TTC549 (cell line): ENCODE data around the gene STARD10.

Source experiments
- FAIRE-seq: peaks from 2 replicates; lab custom pipeline; 2012; peaks lifted over from hg19 to GRCh38; lab: Jason Lieb, UNC

STARD10 gene

GRCh38 chr11:72724851-72725723, 68.8 kb downstream of the STARD10 start:
- no peak for FAIRE-seq

DNA sequence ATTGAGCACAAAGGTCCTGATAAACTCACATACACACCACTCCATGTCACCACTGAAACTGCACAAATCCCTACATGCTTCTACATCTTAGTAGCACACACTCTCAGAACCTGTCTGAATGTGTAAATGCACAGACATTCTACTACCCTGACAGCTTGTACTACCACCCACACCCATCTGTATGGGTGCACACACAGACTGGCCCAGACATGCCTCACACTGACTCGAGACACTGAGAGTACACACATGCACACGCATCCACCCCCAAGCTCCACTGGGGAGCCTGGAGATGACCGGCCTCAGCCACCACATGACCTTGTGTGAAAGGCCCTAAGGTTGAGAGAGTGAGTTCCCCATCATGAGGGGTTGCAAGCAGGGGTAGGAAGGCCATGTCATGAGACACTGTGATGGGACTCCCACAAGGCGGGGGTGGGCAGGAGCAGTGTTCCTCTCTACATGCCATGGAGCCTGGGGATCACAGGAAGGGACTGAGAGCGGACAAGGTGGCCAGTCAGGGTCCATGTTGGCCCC, 69.8 kb downstream of the STARD10 start:
- FAIRE-seq: no peak

- FAIRE-seq: no peak
These were observed 70.3 kb downstream of the STARD10 start for GRCh38 chr11:72723508-72723907.

DNA sequence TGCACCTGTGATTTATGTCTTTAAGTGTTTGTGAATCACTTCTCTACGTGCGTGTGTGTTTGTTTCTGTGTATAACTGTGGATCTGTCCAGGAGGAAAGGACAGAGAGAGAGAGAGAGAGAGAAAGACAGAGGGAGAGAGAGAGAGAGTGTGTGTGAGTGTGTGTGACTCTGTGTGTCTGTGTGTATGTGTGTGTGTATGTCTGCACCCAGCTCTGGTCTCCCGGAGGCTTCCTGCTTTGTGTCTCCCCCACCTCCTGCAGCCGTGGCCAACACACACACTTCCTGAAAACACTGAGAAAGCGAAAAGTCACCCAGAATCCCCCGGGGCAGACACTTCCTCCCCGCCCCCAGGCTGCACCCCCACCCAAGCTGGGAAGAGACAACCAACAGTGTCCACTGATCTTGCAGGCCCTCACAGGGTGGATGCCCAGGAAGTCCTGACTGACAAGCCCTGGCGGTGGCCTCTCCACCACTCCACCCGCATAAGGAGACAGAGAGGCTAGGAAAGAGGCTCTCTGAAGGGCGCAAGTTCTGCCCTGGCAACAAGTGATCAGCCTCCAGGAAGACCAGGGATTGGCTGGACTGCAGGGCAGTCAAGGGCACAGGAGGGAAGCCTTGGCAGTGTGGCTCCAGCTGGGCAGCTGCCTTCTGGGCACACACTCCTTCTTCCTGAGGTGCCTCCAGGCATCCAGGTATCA, 71.6 kb downstream of the STARD10 start:
- no peak for FAIRE-seq

GRCh38 chr11:72721689-72722049, 72.2 kb downstream of the STARD10 start:
- no peak for FAIRE-seq

- no peak for FAIRE-seq
These were observed 72.6 kb downstream of the STARD10 start for GRCh38 chr11:72721276-72721675.

DNA sequence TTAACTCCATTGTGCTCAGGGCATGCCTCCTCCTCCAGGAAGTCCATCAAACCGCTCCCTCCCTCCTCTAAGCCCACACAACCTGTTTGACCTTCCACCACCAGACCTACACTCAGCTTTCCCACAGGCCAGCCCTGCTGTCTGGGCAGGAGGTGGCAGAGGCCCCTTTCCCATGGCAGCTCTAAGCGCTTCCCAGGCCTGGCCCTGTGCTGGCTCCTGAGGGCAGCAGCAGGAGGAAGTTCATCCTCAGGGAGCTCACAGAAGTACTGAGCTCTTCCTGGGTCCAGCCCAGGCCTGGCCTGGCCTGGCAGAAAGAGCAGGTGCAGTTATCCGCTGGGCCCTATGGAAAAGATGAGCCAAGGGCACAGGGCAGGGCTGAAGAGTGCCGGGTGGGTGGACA, 73.1 kb downstream of the STARD10 start:
- no peak for FAIRE-seq

DNA sequence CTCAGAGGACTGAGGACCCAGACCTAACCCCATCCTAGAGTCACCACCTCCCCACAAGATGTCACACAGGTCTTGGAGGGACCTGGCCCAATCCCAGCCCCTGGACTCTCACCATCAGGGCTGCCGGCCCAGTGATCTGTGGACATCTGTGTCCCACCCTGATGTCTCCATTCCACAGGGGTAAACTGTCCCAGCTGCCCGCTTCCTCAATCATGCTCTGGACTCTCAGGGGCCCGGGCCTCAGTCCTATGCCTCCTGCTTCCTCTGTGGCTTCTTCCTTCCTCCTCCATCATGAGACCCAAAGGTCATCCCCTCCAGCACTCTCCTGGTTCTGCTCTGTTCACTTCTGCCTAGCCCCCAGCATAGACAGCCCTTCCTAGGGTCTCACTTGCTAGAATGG, 73.8 kb downstream of the STARD10 start:
- FAIRE-seq: no peak

DNA sequence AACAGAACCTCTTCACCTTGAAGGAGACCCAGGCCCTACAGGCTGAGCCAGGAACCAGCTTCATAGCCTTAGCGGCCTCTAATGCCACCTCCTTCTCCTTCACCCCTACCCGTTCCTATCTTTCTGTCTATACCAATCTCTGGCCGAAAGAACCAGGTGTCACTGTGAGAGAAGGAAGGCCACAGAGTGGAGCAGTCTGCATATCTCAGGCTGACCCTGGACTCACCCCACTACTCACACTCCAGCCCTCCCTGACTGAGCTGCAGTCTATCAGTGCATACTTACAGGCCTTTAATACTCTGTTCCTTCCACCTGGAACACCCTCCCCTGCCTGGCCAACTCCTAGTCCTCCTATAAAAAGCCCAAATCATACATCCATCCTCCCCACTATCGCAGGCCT, 74.3 kb downstream of the STARD10 start:
- no peak for FAIRE-seq

DNA sequence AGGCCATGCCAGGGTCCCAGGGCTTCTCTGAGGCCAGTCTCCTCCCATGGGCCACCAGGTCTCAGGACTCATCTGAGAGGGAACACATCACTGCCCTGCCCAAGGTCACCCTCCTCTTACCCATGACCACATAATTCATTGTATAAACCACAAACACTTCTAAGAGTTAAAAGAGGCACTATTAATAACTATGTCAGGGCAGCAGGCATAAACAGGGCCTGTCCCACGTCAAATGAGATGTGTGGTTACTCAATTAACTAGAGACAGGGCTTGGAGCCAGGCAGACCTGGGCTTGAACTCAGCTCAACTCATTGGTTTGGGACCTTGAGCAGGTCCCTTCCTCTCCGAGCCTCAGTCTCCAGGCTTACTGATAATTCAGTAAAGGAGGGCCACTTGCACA, 74.7 kb downstream of the STARD10 start:
- no peak for FAIRE-seq

GRCh38 chr11:72718101-72718501, 75.7 kb downstream of the STARD10 start:
- FAIRE-seq: no peak

DNA sequence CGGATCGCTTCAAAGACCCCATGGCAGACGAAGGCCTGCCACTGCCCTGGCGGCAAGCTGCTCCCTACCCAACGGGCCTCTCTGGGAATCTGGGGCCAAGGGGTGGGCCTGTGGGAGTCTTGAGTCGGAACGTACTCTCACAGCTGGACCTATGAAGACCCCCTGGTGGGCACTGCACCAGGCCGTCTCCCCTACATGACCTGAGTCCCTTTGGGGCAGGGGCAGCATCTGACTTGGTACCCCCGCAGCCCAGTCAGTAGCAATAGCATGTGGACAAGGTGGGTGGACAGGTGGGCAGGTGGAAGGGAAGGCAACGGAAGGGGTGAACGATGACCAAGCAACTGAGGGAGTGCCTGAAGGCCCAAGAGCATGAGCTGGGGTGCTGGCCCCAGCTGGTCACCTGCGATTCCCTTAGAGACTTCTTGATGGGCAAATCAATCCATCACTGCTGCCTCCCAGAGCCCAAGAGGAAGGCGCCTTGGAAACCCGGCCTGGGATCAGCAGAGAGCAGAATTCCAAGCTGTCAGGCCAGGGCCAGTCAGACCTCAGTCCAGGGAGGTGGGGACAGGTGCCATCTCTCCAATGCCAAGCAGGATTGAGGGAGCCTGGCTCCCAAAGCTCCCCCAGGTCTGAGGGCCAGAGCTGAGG, 76.9 kb downstream of the STARD10 start:
- no peak for FAIRE-seq

DNA sequence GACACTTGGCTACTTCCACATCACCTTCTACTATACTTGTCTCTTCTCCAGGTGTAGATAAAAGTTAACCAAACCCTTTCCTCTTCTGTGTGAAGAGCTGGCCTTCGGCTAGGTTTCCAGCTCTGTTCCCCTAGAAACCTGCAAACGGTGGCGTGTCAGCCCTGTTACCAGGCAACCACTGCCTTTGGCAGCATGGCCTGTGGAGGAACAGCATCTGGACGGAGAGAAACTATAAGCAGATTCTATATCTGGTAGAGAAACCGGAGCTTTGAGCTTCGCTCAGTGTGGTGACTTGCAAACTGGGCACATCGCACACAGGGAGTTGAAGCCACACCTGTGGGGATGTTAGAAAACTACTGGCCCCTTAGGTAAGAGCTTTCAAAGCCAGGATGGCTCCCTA, 77.6 kb downstream of the STARD10 start:
- FAIRE-seq: no peak

DNA sequence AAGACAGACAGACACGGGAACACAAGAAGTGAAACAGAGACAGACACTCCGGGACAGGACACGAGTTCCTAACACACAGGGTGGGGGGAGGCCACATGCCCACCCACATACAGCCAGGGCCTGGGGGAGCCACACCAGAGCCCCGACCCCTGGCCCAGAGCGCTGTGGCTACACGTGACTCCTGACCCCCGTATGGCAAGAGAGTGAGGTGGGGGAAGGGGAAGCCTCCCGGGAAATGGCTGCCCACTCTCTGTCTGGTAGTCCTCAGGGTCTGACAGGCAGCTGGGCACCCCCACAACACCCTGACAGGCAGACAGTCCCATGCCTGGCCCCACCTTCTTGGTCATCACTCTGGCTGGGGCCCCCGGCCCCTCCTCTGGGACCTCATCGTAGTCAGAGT, 81.0 kb downstream of the STARD10 start:
- FAIRE-seq: no peak

DNA sequence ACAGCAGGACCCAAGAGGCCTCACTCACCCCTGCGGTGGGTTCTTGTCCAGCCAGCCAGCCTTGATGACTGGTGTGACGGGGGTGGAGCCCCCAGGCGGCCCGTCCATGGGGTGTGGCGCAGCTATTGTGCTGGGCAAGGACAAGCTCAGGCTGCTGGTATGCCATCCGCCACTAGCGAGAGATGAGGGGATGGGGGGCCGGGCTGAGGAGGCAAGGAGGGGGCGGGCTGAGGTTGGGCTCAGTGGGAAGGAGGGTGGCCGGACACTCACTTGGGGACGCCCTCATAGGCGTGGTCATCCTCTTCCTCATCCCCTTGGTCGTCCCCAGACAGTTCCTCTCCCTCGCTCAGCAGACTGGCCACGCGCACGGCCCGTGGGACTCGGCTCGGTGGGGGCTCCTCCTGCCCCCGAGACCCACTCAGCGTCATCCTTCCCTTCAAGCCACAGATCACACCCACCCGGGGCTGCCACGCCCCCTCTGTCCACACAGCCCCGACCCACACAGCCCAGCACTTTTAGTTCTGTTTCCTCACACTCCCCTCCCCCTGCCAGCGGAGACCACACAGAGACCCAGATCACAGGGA, 81.6 kb downstream of the STARD10 start:
- FAIRE-seq: no peak

- no peak for FAIRE-seq
These were observed 82.7 kb downstream of the STARD10 start for GRCh38 chr11:72711141-72711540.

GRCh38 chr11:72710278-72710677, 83.6 kb downstream of the STARD10 start:
- no peak for FAIRE-seq

DNA sequence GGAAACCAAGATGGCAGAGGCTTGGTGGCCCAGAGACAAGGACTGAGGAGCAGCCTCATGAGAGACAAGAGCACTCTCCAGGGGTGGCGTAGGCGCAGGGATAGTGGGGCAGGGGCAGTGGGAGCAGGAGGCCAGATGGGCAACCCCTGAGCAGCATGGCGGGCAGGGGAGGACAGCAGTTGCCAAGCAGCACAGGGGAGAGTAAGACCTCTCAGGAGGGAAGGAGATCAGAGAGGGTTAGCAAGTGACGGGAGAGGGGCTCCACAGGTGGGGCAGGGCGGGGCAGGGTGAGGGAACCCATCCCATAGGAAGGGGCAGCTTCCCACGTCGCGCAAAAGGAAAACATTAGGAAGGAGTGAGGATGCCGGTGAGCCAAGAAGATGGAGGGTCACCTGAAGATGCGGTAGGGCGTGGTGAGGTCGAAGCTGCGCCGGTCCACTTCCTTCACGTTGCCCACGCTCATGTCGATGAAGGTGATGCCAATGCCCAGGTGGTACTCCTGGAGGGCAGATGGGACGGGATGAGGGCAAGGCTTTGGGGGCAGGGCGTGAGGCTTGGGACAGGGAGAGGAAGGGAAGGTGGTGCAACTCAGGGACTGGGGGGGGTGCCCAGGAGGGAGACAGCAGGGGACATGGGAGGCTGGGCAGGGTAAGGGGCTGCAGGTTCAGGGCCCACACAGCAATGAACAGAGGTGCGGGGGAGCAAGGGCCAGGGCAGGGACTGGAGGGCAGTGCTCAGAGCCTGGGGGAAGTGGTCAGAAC, 84.2 kb downstream of the STARD10 start:
- FAIRE-seq: no peak

- FAIRE-seq: no peak
These were observed 86.8 kb downstream of the STARD10 start for GRCh38 chr11:72707032-72707431.

DNA sequence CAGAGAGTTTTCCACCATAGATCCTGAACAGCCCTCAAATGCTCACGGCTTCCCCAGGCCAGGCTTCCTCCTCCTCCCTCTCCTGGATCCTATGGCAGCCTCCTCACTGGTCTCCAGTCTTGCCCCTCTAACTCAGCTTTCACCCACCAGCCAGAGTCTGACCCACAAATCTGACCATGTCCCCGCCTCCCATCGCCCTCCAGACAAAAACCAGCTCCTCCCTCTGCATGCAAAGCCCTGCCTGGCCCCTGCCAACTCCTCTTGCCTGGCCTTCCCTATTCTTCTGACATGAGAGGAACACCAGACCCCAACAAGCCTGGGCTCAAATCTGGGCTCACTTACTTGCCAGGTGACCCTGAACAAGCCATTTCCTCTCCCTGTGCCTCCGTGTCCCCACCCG, 87.3 kb downstream of the STARD10 start:
- no peak for FAIRE-seq

DNA sequence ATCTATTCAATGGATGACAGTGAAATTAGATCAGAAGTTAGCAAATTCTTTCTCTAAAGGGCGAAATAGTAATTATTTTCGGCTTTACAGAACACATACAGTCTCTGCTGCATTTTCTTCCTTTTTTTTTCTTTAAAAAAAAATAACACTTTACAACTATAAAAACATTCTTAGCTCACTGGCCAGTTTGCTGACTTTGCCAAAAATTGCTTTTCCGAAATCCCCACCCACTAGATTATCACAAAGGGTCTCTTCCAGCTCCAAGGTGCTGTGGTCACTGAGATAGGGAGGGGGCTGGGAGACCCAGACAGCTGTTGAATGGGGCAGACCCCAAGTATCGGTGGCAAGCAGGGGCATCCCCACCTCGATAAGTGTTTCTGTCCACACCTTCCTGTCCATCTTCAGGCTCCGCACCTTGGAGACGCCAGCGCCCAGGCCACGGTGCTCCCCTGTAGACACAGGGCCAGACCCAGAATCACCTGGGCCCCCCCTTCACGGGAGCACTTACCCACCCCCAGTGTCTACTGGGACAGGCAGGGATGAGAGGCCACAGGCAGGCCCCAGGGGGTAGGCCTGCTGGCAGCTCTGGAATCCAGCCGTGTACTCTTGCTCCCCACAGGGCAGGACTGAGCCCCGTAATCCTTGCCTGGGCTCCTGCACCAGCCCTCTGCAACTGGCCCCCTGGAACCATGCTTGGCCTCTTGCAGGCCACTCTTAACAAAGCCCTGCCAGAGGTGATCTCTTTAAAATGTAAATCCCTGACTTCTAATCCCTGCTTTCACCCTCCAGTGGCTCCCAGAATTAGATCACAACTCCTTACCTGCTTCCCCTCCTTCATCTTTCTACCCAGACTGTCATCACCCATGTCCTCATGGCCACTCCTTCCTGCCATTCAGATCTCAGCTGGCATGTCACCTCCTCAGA, 88.1 kb downstream of the STARD10 start:
- no peak for FAIRE-seq
